Trophoblast cell (in vitro differentiated cells and primary cell): ENCODE data around the gene PCDHB15.
A peak's percentile ranks its signal among the peaks of the same experiment; 100 is the strongest.
"Not testable (repeated sequence)": the region's sequence is repeated elsewhere in the genome, so short reads cannot be mapped to it uniquely, and the experiment has no call there.

Source experiments
- DNase-seq, 2 donors: peaks; one replicate each; pipeline ENCODE4 v3.0.0-alpha.2; 2016
- H2AFZ ChIP-seq: 2 replicates; pipeline ENCODE4 v1.6.1; 2013; ENCODE audit warnings: low read length, moderate library complexity, mild to moderate bottlenecking; ENCODE audit not compliant: insufficient read depth, poor library complexity
- H2AK5ac ChIP-seq: 2 replicates; pipeline ENCODE4 v1.6.1; 2013; ENCODE audit warnings: mild to moderate bottlenecking, low read length
- H2BK120ac ChIP-seq: 2 replicates; pipeline ENCODE4 v1.6.1; 2013; ENCODE audit warnings: low read length, mild to moderate bottlenecking, moderate library complexity; ENCODE audit not compliant: insufficient read depth, poor library complexity
- H2BK12ac ChIP-seq: 2 replicates; pipeline ENCODE4 v1.6.1; 2013; ENCODE audit warnings: mild to moderate bottlenecking, low read length, moderate library complexity
- H2BK5ac ChIP-seq: 2 replicates; pipeline ENCODE4 v1.6.1; 2013; ENCODE audit warnings: low read length, low read depth, moderate library complexity, mild to moderate bottlenecking; ENCODE audit not compliant: poor library complexity
- H3K14ac ChIP-seq: 2 replicates; pipeline ENCODE4 v1.6.1; 2013; ENCODE audit warnings: mild to moderate bottlenecking, low read length
- H3K18ac ChIP-seq: 2 replicates; pipeline ENCODE4 v1.6.1; 2013; ENCODE audit warnings: mild to moderate bottlenecking, low read length
- H3K23ac ChIP-seq: 2 replicates; pipeline ENCODE4 v1.6.1; 2013; ENCODE audit warnings: low read length
- H3K27ac ChIP-seq: 2 replicates; pipeline ENCODE4 v1.5.1; 2013; ENCODE audit warnings: low read depth, mild to moderate bottlenecking, inconsistent platforms, low read length, moderate library complexity
- H3K27me3 ChIP-seq: 2 replicates; pipeline ENCODE4 v1.6.1; 2013; ENCODE audit warnings: inconsistent platforms, mild to moderate bottlenecking, low read length, moderate library complexity; ENCODE audit not compliant: insufficient read depth
- H3K36me3 ChIP-seq, 2 experiments: 1 replicate in 1 of 2; 2 replicates in 1 of 2; pipeline ENCODE4 v1.6.1; 2013; ENCODE audit warnings: low read length in 2 of 2, mild to moderate bottlenecking in 2 of 2, moderate library complexity in 1 of 2; ENCODE audit not compliant: insufficient read depth in 2 of 2, control insufficient read depth in 1 of 2
- H3K4ac ChIP-seq: 2 replicates; pipeline ENCODE4 v1.6.1; 2013; ENCODE audit warnings: low read depth, mild to moderate bottlenecking, low read length, moderate library complexity
- H3K4me1 ChIP-seq, 2 experiments: 1 replicate in 1 of 2; 2 replicates in 1 of 2; pipeline ENCODE4 v1.6.1; 2013; ENCODE audit warnings: low read length in 2 of 2, mild to moderate bottlenecking in 2 of 2, moderate library complexity in 1 of 2; ENCODE audit not compliant: insufficient read depth in 2 of 2, control insufficient read depth in 1 of 2
- H3K4me2 ChIP-seq: 2 replicates; pipeline ENCODE4 v1.6.1; 2013; ENCODE audit warnings: inconsistent platforms, mild to moderate bottlenecking, low read length, moderate library complexity
- H3K4me3 ChIP-seq: 2 replicates; pipeline ENCODE4 v1.5.1; 2013; ENCODE audit warnings: mild to moderate bottlenecking, low read depth, low read length, inconsistent platforms
- H3K79me1 ChIP-seq: one replicate; pipeline ENCODE4 v1.6.1; 2013; ENCODE audit warnings: low read length
- H3K79me2 ChIP-seq: 2 replicates; pipeline ENCODE4 v1.6.1; 2013; ENCODE audit warnings: low read length, mild to moderate bottlenecking; ENCODE audit not compliant: control insufficient read depth, insufficient read depth, poor library complexity
- H3K9ac ChIP-seq: 2 replicates; pipeline ENCODE4 v1.6.1; 2013; ENCODE audit warnings: mild to moderate bottlenecking, low read length
- H3K9me3 ChIP-seq: 2 replicates; pipeline ENCODE4 v1.6.1; 2013; ENCODE audit warnings: low read depth, mild to moderate bottlenecking, control low read depth, inconsistent platforms, low read length; ENCODE audit not compliant: insufficient read depth
- H4K12ac ChIP-seq: 2 replicates; pipeline ENCODE4 v1.6.1; 2013; ENCODE audit warnings: low read depth, mild to moderate bottlenecking, low read length, moderate library complexity
- H4K8ac ChIP-seq: 2 replicates; pipeline ENCODE4 v1.6.1; 2013; ENCODE audit warnings: low read depth, mild to moderate bottlenecking, low read length, moderate library complexity
- H4K91ac ChIP-seq: one replicate; pipeline ENCODE4 v1.6.1; 2013; ENCODE audit warnings: low read depth, mild to moderate bottlenecking, low read length, moderate library complexity
- WGBS: extraction: QIAGEN DNeasy Blood & Tissue Kit; methylation state at CpG from one replicate; pipeline ENCODE4 v1.1.7; 2013; ENCODE audit warnings: missing lambda C conversion rate; ENCODE audit not compliant: insufficient read length, insufficient coverage; ENCODE audit errors: extremely low coverage; 5-methylcytosine and 5-hydroxymethylcytosine counted together

The PCDHB15 gene

GRCh38 chr5:141235922-141236321 is 9.3 kb upstream of the PCDHB15 start:
- not testable (repeated sequence) for H4K8ac ChIP-seq, DNase-seq
- no CpG with 5 or more reads among the region's 40 CpGs for WGBS

GRCh38 chr5:141236516-141237313 is 8.5 kb upstream of the PCDHB15 start:
- Histone ChIP-seq H2BK12ac (no peak overlapping the region), H3K27me3 (no peaks in the 10 kb centered on the region), H3K18ac (no peak overlapping the region), H3K27ac (no peak overlapping the region), H4K8ac (no peak overlapping the region), H2BK120ac (no peak overlapping the region), H3K79me2 (no peaks in the 10 kb centered on the region), H4K91ac (no peak overlapping the region), H2AFZ (no peak overlapping the region), H3K4me2 (no peak overlapping the region), H3K14ac (no peak overlapping the region), H2BK5ac (no peak overlapping the region), H3K36me3 (peaks cover 0 to 10% of the 10 kb centered on the region in 2 experiments), H3K4ac (no peak overlapping the region), H3K4me3 (no peak overlapping the region), H3K4me1 (no peaks in the 10 kb centered on the region), H3K9me3 (peaks cover 23% of the 10 kb centered on the region), H2AK5ac (no peak overlapping the region), H4K12ac (no peak overlapping the region), H3K9ac (no peak overlapping the region), H3K79me1 (no peaks in the 10 kb centered on the region), H3K23ac (no peak overlapping the region)
- DNase-seq, result no peak
- WGBS, result no CpG with 5 or more reads among the region's 32 CpGs

More at GRCh38 chr5:141235922-141236321, 9.3 kb upstream of the PCDHB15 start:
- H4K91ac ChIP-seq, H3K27ac ChIP-seq, H3K18ac ChIP-seq, H3K14ac ChIP-seq, H3K4me3 ChIP-seq, H3K79me2 ChIP-seq, H3K23ac ChIP-seq, H3K79me1 ChIP-seq, H2BK5ac ChIP-seq, H3K36me3 ChIP-seq, H3K27me3 ChIP-seq, H3K4ac ChIP-seq, H3K4me1 ChIP-seq, H2BK120ac ChIP-seq, H2BK12ac ChIP-seq, H3K4me2 ChIP-seq, H2AFZ ChIP-seq, H4K12ac ChIP-seq, H3K9ac ChIP-seq, H2AK5ac ChIP-seq: not testable (repeated sequence)
- H3K9me3 ChIP-seq, result peaks cover 18% of the 10 kb centered on the region

DNA sequence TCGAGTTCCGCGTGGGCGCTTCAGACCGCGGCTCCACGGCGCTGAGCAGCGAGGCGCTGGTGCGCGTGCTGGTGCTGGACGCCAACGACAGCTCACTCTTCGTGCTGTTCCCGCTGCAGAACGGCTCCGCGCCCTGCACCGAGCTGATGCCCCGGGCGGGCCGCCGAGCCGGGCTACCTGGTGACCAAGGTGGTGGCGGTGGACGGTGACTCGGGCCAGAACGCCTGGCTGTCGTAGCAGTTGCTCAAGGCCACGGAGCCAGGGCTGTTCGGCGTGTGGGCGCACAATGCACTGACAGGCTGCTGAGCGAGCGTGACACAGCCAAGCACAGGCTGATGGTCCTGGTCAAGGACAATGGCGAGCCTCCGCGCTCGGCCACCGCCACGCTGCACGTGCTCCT is 3.7 kb upstream of the PCDHB15 start:
- H3K18ac ChIP-seq, result no peak overlapping the region
- H2AFZ ChIP-seq, result no peak overlapping the region
- DNase-seq, result no peak
- H3K79me2 ChIP-seq, result no peaks in the 10 kb centered on the region
- peaks cover 0 to 4% of the 10 kb centered on the region in 2 experiments for H3K36me3 ChIP-seq
- H3K14ac ChIP-seq, result no peak overlapping the region
- H2BK120ac ChIP-seq, result no peak overlapping the region
- no peak overlapping the region for H3K23ac ChIP-seq
- H4K91ac ChIP-seq, result no peak overlapping the region
- no peaks in the 10 kb centered on the region for H3K27me3 ChIP-seq
- H3K27ac ChIP-seq, result no peak overlapping the region
- H4K8ac ChIP-seq, result no peak overlapping the region
- H3K4ac ChIP-seq, result no peak overlapping the region
- H3K4me2 ChIP-seq, result no peak overlapping the region
- H3K79me1 ChIP-seq, result no peaks in the 10 kb centered on the region
- no peak overlapping the region for H3K9ac ChIP-seq
- no peak overlapping the region for H2AK5ac ChIP-seq
- H2BK5ac ChIP-seq, result no peak overlapping the region
- peak overlapping the region; percentile 12 for H3K4me3 ChIP-seq
- H3K9me3 ChIP-seq, result peaks cover 16% of the 10 kb centered on the region
- H3K4me1 ChIP-seq, result no peaks in the 10 kb centered on the region
- H4K12ac ChIP-seq, result no peak overlapping the region
- WGBS, result no CpG with 5 or more reads among the region's 43 CpGs
- no peak overlapping the region for H2BK12ac ChIP-seq

DNA sequence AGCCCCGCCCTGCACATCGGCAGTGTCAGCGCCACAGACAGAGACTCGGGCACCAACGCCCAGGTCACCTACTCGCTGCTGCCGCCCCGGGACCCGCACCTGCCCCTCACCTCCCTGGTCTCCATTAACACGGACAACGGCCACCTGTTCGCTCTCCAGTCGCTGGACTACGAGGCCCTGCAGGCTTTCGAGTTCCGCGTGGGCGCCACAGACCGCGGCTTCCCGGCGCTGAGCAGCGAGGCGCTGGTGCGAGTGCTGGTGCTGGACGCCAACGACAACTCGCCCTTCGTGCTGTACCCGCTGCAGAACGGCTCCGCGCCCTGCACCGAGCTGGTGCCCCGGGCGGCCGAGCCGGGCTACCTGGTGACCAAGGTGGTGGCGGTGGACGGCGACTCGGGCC is 1.8 kb downstream of the PCDHB15 start:
- not testable (repeated sequence) for H3K4me3 ChIP-seq, H2AFZ ChIP-seq, H2BK120ac ChIP-seq, H2BK5ac ChIP-seq, H2AK5ac ChIP-seq, H3K27ac ChIP-seq, H3K9ac ChIP-seq, DNase-seq, H4K91ac ChIP-seq, H3K14ac ChIP-seq, H3K18ac ChIP-seq, H3K4me1 ChIP-seq, H3K23ac ChIP-seq, H3K79me2 ChIP-seq, H3K36me3 ChIP-seq, H4K8ac ChIP-seq, H3K4me2 ChIP-seq, H4K12ac ChIP-seq, H2BK12ac ChIP-seq, H3K4ac ChIP-seq, H3K79me1 ChIP-seq, H3K27me3 ChIP-seq
- WGBS, result no CpG with 5 or more reads among the region's 42 CpGs
- peaks cover 14% of the 10 kb centered on the region for H3K9me3 ChIP-seq
